Measurements from ENCODE around the gene AP2B1.
"Not testable (repeated sequence)": the region's sequence is repeated elsewhere in the genome, so short reads cannot be mapped to it uniquely, and the experiment has no call there.

The AP2B1 gene

DNA sequence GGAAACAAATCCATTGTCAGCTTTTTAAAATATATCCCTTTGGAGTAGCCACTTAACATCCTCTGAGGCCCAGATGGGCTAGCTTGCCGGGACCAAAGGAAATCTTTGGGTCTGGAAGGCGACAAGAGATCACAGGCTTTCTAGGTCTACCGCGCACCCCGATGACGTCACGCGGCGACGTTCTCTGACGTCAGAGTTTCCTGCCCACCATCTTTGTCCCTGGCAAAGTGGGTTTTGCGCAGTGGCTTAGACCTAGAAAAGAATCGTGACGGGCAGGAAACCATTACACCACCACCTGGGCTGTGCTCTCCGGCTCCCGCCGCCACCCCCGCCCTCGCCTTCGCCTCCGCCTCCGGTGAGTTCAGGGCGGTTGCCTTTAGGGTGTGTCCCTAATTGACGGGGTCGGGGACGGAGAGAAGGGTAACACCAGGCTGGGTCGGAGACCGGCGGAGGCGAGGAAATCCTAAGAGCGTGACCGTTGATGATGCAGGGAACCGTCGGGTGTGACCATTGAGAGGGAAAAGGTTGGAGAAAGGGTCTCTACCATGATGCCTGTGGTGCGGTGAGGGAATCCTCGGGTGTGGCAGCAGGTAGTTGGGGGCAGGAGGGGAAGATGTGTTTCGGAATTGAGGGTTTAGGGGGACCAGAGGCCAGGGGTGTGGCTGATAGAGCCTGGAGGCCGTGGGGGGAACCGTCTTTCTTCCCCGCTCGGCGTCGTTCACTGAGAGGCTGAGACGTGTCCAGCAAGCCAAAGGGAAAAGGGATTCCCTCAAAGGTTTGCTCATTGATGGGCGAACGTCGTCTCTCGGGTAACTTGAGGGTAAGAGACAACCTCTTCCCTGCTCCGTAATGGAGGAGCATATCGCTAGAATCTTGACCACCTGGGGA, at the start of gene AP2B1:
AP2B1 (plus strand) TSS at position 249 of the 888 bp plus-strand sequence. CDS start 6,709 bp downstream, outside the sequence.
- DNase-seq, result peak; percentile 99

DNA sequence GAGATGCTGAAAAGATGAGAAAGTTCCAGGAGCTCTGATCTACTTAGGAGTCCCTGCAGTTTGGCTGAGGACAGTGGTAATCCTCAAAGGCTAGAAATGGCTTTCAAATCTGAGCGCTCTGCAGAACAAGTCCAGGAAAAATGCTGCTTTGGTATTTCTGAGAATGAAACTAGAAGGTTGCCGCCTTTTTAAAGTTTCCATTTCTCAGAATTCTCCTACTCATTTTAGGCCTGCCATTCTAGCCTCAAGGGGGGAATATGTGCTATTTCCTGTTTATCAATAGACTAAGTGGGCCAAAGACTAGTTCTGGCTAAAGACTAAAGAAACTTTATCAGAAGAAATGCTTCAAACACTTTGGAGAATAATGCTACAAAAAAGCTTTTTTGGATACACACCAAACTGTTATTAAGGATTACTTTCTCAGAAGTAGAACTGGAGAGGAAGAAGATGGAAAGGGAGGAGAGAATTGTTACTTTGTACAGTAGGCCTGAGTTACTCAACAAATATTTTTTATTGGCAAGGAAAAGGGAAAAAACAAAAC, 49.5 kb upstream of the AP2B1 start, which contains the start of gene SLFN12L:
SLFN12L (minus strand) TSS at position 78 of the 541 bp plus-strand sequence. CDS start 15,314 bp downstream, outside the sequence.
- DNase-seq, result peak; percentile 66

DNA sequence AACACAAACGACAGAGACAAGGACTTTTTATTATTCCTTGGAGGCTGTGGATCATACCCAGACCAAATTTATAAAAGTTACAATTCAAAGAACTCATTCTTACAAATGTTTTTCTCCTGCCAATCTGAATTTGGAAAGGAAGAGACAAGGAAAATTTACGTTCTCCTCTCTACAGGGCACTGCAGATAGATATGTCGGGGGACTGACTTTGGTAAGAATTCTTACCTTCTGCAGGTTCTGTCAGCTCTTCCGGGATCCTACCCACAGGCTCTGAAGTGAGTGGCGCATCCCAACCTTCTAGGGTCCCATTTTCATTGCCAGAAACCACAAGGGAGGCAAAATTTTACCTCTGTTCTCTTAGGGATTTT, 47.5 kb upstream of the AP2B1 start:
- DNase-seq, result no peak

DNA sequence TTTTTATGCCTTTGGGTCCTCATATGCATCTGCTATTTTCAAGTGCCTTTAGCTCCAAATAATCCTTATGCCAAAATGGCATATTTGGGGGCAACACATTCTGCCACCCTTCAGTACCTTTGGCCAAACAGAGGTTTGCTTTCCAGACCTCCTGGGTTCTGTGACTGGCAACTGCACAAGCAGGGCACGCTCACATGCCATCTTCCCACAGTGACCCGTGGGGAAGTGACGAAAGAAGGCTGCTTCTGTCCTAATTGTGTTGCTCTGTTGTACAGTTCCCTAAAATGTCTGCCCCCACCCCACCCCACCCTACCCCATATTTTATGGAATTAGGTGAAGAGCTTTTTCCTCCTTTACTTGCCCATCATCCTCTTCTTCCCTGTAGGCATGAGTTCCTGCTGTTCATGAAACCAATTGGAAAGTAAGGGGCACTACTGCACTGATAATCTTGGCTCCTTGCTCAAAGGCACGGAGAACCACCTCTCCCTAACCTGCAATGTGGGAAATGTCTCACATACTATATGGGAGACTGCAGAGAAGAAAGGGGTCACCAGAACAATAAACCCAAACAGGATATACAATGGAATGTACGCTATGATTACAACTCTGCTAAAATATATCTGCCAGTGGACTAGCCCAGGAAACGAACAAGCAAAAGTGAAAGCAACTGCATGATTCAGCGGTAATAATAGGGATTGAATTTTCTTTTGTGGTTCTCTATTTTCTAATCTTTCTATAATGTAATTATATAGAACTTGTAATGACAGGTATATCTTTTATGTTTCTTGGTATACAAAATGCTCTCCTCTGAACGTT, 46.3 kb upstream of the AP2B1 start:
- peak; percentile 79 for DNase-seq

DNA sequence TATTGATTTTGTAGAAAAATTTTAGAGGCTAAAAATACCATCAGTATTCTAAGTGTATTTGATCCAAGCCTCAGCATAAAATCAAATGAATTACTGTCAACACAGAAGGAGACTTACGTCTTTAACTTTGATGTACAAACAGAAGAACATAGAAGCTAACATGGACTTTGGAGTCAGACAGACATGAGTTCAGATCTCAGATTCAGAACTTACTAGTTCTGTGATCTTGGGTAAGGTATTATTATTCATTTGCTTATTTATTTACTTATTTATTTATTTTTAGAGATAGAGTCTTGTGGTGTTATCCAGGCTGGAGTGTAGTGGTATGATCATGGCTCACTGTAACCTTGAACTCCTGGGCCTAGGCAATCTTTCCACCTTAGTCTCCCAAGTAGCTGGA, 45.7 kb upstream of the AP2B1 start:
- no peak for DNase-seq

DNA sequence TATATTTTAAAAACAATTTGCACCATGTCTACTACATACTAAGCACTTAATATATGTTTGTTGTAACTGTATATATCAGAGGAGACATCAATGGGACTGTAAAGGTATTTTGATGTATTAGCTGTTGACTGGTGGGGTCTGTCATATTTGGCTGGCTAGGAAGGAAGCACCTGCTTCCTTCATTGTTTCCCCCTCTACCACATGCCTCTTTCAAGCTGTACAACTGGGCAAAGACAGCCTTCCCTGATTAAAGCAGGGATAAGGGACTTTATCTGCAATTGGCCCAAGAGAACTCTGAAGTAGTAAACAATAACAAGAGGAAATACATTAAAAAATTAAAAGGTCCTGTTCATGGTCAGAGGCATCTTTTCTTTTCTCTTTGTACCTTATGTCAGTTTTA, 44.1 kb upstream of the AP2B1 start:
- no peak for DNase-seq

DNA sequence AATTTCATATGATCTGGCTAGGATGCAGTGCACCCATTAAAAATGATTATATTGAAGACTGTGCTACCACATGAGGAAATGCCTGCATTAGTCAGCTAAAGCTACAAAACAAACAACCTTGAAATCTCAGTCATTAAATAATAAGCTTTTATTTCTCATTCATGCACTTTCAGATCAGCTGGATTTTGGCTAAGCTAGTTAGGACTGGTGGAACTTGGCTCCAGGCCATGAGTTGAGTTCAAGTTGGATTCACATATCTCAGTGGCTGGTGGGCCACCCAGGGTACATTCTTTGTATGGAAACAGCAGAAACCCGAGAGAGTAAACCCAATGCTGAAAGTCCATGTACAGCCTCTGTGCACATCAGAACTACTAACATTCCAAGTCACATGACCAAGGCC, 43.3 kb upstream of the AP2B1 start:
- no peak for DNase-seq

DNA sequence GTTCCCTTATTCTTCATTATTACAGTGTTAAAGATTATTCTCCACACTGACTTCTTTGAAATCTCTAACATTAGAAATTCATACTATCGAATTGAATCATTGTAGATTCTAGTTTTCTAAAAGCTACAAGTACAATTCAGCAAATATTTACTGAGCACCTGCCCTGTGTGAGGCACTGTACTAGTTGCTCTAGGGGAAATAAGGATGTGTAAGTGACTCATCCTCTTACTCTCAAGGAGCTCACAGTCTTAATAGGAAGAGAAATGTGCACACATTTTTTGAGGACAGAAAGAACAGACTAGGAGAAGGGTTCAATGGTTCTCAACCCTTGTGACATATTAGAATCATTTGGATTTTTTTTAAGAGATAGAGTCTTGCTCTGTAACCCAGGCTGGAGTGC, 42.0 kb upstream of the AP2B1 start:
- no peak for DNase-seq

DNA sequence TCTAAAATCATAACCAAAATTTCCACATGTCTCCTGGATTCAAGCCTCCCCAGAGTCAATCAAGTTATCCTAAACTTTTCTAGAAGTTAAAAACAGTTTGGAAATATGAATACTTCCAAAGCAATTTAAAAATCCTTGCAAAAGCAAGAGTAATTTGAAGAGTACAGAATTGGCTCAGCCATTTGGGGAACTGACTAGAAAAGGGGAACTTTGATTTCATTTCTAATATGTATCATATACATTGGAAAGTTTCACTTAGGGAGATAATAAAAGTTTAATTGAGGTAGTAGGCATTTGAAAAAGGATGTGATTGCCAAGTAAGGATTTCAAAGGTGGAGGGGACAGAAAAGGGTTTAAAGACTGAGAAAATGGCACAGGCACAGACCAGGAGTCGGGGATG, 40.6 kb upstream of the AP2B1 start:
- DNase-seq, result no peak

DNA sequence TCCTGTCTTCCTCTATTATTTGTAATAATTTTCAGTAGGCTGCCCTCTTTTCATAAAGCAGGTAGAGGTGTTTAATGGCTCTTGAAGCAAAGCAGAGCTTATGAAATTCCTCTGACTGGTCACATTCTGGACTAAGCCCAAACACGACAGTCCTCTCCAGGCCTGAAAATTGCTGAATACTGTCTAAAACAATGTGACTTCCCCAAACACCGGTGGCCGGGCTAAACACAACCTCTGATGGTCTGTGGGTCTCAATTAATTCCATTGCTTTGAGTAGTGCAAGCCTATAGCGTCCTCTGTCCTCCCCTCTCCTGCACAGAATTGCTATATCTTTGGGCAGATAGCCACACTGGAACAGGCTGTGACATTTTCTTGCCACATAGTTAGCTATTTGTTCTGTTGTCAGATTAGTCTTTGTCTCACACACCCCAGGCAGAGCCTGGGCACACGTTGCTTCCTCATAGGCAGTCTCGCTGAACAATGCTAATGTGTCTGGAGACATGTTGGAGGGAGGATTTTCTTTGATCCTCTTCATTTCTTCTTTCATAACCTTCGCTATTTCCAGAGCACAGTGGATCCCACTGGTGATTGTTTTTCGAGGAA, 38.8 kb upstream of the AP2B1 start:
- DNase-seq, result no peak

DNA sequence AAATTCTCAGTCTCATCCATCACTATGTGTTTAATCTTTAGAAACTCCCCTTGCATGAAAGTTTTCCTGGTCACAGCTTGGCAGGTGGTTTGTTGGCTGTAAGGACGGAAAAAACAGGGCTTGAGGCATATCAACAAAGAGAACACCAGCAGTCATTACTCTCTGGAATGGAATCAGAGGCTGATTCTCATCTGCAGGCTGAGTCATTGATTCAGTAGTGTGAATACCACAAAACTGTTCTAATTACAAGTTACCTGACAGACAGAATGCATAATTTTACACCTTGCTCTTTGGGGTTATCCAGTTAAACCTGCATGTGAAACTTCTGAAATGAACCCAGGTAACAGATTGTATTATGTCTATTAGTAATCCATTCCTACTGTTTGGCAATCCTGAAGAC, 38.1 kb upstream of the AP2B1 start:
- DNase-seq, result no peak

DNA sequence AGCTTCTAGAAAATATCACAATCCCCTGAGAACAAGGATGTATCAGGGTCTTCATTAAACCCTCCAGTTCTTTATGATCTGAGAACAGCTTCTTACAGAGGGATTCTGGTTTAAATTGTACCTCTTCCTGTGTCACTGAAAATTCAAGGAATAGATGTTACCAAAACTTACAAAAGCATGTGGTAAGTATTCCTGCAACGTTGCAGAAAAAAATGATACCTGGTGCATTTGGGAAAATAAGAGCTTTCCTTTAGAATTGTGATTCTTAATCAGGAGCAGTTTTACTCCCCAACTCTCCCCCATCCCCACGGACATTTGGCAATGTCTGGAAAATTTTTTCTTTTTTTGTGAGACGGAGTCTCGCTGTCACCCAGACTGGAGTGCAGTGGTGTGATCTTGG, 33.8 kb upstream of the AP2B1 start:
- DNase-seq, result no peak

DNA sequence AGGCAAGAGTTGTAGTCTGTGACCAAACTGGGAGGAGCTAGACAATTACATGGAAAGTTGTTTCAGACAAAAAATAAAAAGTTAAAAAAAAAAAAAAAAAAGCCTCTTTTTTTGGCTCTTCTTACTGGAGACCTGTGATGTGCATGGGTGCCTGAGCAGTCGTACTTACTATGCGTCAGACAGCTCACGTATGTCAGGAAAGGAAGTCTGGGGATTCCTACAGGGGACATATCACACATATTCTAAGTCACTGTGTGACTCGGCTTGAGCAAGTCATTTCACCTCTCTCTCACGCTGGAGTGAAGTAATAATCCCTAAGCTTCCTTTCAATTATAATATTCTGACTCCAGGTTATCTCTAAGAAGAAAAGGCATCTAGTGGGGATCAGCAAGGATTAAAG, 32.5 kb upstream of the AP2B1 start:
- DNase-seq, result no peak

DNA sequence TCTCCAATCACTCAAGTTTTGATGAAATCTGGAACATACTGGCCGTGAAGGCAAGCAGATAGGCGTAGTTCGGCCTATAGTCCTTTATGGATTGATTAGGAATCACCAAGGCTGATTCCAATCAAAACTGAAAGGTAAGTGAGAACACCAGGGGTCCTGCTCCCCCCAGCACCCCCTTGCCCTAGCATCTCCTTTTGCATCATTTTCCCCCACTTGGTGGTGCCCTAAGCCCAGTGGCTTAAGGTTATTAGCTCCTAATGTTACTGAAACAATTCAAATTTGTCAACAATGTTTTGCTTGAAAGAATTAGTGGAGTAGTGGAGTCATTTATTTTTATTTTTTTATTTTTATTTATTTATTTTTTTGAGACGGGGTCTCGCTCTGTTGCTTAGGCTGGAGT, 31.4 kb upstream of the AP2B1 start:
- DNase-seq, result no peak

DNA sequence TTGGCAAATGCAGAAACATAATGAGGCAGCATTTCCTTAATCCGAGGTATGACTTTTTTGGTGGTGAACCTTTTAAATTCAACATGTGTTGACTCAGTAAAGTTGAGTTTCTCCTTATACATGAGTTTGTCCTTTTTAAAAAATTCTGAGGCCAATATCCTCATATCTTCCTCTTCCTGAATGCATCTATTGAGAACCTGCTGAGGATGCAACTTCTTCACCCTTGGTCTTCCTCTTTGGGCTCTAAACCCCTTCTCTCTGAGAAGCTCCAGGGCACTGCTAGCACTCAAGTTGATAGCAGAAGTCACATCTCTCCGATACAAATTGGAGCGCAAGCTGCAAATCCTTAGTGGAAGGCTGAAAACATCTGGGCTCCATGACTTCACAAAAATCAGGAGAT, 29.8 kb upstream of the AP2B1 start:
- DNase-seq, result no peak

DNA sequence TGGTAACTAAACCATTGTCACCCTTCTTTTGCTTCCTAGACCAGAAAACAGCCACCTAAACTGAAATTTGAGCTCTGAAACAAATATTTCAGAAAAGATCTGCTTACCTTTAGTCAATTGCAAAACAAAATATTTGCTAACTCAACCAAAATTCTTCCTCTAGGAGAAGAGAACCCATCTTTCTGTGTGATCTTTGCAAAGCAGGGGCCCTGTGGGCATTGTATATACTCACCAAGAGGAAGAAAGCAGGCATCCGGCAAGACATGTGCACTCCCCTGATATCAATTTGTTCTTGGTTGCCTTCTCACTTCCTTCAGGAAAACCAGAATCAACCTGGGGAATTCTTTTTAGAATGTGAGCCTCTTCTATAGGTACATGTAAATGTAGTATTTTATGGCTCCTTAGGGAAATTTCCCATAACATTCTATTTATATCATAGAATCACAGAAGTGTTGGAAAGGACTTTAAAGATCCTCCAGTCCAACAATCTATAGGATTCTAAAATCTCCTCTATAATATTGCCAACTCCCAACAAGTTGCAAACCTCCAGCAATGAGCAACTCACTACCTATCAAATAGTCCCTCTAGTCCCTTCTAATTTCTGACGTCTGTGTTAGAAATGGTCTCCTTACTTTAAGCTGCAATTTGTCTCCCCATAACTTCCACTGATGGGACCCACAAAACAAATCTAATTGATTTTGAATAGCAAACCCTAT, 27.5 kb upstream of the AP2B1 start:
- DNase-seq, result no peak

DNA sequence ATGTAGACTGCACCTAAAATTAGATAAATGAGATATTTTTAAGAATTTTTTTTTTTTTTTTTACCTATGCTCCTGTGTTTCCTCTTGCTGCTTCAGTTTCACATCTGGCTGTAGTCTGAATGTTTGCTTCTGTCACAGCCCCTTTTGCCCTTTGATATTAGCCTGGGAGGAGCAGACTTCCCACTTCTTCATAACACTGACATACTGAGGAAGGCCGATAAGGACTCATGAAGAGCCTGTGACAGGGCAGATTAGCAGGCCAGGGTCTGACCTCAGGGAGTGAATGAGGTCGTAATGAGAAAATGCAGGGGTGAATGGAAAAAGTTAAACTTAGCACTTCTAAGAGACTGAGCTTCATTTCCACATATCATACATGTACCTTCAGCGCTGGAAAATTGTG, 26.4 kb upstream of the AP2B1 start, which contains the start of gene SLFN14:
SLFN14 (minus strand) TSS at position 117 of the 400 bp plus-strand sequence. CDS start 2,757 bp downstream, outside the sequence.
- no peak for DNase-seq

DNA sequence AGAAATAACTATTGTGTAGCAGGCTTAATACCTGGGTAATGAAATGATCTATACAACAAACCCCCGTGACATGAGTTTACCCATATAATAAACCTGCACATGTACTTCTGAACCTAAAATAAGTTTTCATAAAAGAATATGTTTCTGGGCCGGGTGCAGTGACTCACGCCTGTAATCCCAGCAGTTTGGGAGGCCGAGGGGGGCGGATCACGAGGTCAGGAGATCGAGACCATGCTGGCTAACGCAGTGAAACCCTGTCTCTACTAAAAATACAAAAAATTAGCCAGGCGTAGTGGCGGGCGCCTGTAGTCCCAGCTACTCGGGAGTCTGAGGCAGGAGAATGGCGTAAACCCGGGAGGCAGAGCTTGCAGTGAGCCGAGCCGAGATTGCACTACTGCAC, 23.9 kb upstream of the AP2B1 start:
- DNase-seq, result not testable (repeated sequence)

DNA sequence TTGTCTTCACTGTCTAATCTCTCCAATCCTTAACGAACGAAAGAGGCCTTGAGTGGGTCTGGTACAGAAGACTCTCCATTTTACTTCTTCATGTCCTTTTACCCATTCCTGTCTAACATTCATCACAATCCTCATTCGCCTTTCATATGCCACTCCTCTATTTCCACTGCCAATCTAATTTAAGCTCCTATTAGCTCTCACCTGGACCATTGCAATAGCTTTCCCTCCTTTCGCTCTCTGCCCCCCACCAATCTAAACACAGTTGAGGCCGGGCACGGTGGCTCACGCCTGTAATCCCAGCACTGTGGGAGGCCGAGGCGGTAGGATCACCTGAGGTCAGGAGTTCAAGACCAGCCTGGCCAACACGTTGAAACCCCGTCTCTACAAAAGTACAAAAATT, 20.2 kb upstream of the AP2B1 start:
- DNase-seq, result no peak

DNA sequence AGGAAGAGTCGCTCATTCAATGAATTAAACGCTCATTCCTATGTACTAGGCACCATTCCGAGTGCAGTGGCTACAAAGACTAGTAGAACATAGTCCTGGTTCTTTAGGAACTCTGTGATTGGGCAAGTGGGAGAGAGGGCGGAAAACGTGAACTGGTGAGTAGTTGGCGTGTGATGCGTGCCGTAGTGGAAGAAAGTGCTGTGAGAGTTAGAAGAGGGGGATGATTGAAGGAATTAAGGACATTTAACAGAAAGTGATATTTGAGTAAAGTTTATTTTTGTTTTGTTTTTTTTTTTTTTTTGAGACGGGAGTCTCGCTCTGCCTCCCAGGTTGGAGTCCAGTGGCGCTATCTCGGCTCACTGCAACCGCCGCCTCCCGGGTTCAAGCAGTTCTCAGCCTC, 18.6 kb upstream of the AP2B1 start:
- DNase-seq, result peak; percentile 81

DNA sequence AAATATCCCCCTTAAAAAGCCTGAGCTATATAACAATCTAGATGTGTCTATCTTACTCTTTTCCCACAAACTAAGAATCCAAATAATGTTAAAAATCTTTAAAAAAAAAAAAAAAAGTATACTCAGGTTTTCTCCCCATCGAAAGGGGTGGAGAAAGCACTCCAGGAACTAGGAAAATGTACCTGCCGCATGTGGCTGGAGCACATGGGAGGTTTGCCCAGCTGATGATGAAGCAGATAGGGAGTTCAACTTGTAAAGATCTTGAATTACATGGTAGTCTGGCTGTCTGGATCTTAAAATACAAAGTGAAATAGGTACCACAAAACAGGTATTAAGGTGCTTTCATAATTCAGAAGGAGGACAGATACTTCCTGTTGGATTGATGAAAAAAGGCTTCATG, 17.7 kb upstream of the AP2B1 start:
- DNase-seq, result no peak

DNA sequence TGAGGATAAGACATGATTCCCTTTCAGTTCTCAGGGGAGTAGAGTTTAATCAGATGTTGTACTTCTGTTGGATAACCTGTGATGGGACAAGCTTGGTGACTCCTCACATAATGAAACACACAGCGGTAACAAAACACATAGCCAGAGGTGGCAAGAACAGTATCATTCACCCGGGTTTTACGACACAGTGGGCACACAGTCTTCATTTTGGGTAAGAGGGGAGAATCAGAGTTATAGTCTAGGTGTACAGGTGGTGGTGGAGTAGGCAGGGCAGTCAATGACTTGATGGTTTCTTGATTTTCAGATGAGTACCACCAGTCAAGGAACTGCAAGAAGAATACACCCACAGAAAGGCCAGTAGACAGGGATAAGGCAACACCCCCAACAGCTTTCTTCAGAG, 11.4 kb upstream of the AP2B1 start:
- DNase-seq, result no peak

DNA sequence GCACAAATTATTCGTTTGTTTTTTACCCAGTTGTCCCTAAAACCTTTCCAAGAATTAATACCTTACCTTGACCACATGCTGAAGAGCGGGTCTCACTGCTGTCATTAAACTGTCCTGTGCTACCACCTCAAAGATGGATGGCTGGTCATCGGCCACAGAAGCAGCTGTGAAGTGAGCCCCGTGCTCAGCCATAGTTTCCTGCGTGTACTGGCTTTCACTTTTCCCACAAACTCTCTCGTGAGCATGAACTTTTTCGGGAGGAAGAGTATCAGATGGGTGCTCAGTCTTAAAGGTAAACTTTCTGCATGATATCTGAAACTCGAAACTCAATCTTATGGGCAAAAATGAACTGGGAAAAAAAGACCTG, 9.3 kb upstream of the AP2B1 start:
- DNase-seq, result no peak
